Right lobe of liver (tissue), 4 donors: ENCODE measurements around the gene BMP7.

Experiments
- POLR2A ChIP-seq: fragments of 450-650 bp; IDR thresholded peaks from one replicate; pipeline ENCODE4 v1.6.1; 2017; ENCODE audit warnings: antibody characterized with exemption, mild to moderate bottlenecking
- TF ChIP-seq, protein P1 (sequence below), 4 donors: fragments of 200-600 bp in 3 of 4; fragments of 450-650 bp in 1 of 4; IDR thresholded peaks; one replicate each; pipeline versions ENCODE4 v1.5.1 to v1.8.0; 2016 to 2022; ENCODE audit warnings: antibody characterized with exemption in 4 of 4, mild to moderate bottlenecking in 2 of 4
- donor health status: DM: no; HTN: no; CAD: no.
- donor health status: DM: no; HTN: no; CAD: no.
- donor health status: DM: no; HTN: yes; CAD: no.

GRCh38 chr20:57195469-57196100 lies 70.9 kb downstream of the BMP7 start:
- no peak for TF ChIP-seq POLR2A
- TF ChIP-seq, protein P1, sequence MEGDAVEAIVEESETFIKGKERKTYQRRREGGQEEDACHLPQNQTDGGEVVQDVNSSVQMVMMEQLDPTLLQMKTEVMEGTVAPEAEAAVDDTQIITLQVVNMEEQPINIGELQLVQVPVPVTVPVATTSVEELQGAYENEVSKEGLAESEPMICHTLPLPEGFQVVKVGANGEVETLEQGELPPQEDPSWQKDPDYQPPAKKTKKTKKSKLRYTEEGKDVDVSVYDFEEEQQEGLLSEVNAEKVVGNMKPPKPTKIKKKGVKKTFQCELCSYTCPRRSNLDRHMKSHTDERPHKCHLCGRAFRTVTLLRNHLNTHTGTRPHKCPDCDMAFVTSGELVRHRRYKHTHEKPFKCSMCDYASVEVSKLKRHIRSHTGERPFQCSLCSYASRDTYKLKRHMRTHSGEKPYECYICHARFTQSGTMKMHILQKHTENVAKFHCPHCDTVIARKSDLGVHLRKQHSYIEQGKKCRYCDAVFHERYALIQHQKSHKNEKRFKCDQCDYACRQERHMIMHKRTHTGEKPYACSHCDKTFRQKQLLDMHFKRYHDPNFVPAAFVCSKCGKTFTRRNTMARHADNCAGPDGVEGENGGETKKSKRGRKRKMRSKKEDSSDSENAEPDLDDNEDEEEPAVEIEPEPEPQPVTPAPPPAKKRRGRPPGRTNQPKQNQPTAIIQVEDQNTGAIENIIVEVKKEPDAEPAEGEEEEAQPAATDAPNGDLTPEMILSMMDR (IDR thresholded peaks at IDR 0.05), result no peak
